Measurements from ENCODE around the gene PRKCB. TPM values are rescaled to one million over a fixed set of nuclear protein-coding genes. Genes with fewer than 3 reads are reported as not detected.
"Not testable (repeated sequence)": the region's sequence is repeated elsewhere in the genome, so short reads cannot be mapped to it uniquely, and the experiment has no call there.

The PRKCB gene
- polyA plus RNA-seq, 1 donor from 2014 or later: 27.6 TPM

DNA sequence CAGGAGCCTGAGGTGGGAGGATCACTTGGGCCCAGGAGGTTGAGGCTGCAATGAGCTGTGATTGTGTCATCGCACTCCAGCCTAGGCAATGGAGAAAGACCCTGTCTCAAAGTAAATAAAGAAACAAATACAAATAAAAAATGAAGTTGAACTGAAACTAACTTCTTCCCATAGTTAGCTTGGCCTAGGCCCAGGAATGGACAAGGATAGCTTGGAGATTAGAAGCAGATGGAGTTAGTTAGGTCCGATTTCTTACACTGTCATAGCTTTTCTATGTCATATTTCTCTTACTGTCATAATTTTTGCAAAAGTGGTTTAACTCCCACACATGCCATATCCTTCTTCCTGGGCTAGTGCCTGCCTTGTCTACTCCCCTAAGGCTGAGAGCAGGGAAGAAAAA is 265.6 kb downstream of the PRKCB start:
- Histone ChIP-seq H3K27ac (ENCODE audit: low read length) (no peak overlapping the region), H3K4me2 (ENCODE audit: low read length) (no peak overlapping the region), H3K27me3 (ENCODE audit: insufficient read depth, low read depth, low read length) (no peaks in the 10 kb centered on the region), H3K79me2 (replicated peaks; ENCODE audit: insufficient read depth, low read length) (no peaks in the 10 kb centered on the region), H2AFZ (ENCODE audit: low read depth, low read length) (no peak overlapping the region), H3F3A (ENCODE audit: insufficient read depth, low read length, poor library complexity, severe bottlenecking) (no peaks in the 10 kb centered on the region), H3K9ac (ENCODE audit: low read length) (no peak overlapping the region), H4K20me1 (ENCODE audit: insufficient read depth) (no peaks in the 10 kb centered on the region), H3K9me2 (ENCODE audit: insufficient read depth, low read length) (no peaks in the 10 kb centered on the region), H3K36me3 (ENCODE audit: insufficient read depth, low read length) (no peaks in the 10 kb centered on the region), H3K9me3 (ENCODE audit: low read length) (no peaks in the 10 kb centered on the region), H3K4me3 (ENCODE audit: low read length) (no peak overlapping the region)
- no peak for TF ChIP-seq POLR2AphosphoS5 (IDR thresholded peaks at IDR 0.05)
- no peak for TF ChIP-seq SMC3 (conservative IDR thresholded peaks at IDR 0.05; ENCODE audit: poor library complexity)

DNA sequence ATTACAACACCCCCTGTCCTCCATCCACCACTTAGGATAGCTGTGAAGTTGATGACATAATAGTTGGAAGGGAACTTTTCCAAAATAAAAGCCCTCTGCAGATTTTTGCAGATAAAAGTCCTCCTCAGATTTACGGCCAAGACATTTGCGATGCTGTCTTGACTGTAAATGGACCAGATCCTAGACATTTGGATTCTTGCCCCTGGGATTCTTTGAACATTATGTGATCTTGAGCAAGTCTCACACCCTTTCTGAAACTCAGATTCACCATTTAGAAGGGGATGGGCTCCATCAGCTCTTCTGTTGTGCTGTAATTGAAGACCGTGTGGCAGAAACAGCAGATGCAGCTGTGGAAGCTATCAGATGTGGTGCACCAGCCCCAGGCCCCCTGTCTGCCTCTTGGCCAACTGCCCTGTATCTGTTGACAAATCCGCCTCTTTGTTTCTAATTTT is 266.5 kb downstream of the PRKCB start:
- no peak for TF ChIP-seq RAD21 (conservative IDR thresholded peaks at IDR 0.05)
- TF ChIP-seq EP300 (conservative IDR thresholded peaks at IDR 0.05; ENCODE audit: poor library complexity, severe bottlenecking): no peak
- TF ChIP-seq MXI1 (conservative IDR thresholded peaks at IDR 0.05; ENCODE audit: poor library complexity, severe bottlenecking): no peak
- no peak for TF ChIP-seq EZH2 (IDR thresholded peaks at IDR 0.05; ENCODE audit: borderline replicate concordance, insufficient read depth, low read length, poor library complexity, severe bottlenecking)
- no peak for TF ChIP-seq TAF1 (IDR thresholded peaks at IDR 0.05; ENCODE audit: low read depth)
- TF ChIP-seq POLR2AphosphoS5 (IDR thresholded peaks at IDR 0.05): no peak
- TF ChIP-seq, protein P1, sequence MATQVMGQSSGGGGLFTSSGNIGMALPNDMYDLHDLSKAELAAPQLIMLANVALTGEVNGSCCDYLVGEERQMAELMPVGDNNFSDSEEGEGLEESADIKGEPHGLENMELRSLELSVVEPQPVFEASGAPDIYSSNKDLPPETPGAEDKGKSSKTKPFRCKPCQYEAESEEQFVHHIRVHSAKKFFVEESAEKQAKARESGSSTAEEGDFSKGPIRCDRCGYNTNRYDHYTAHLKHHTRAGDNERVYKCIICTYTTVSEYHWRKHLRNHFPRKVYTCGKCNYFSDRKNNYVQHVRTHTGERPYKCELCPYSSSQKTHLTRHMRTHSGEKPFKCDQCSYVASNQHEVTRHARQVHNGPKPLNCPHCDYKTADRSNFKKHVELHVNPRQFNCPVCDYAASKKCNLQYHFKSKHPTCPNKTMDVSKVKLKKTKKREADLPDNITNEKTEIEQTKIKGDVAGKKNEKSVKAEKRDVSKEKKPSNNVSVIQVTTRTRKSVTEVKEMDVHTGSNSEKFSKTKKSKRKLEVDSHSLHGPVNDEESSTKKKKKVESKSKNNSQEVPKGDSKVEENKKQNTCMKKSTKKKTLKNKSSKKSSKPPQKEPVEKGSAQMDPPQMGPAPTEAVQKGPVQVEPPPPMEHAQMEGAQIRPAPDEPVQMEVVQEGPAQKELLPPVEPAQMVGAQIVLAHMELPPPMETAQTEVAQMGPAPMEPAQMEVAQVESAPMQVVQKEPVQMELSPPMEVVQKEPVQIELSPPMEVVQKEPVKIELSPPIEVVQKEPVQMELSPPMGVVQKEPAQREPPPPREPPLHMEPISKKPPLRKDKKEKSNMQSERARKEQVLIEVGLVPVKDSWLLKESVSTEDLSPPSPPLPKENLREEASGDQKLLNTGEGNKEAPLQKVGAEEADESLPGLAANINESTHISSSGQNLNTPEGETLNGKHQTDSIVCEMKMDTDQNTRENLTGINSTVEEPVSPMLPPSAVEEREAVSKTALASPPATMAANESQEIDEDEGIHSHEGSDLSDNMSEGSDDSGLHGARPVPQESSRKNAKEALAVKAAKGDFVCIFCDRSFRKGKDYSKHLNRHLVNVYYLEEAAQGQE (IDR thresholded peaks at IDR 0.05; ENCODE audit: borderline replicate concordance): no peak
- TF ChIP-seq, protein P2, sequence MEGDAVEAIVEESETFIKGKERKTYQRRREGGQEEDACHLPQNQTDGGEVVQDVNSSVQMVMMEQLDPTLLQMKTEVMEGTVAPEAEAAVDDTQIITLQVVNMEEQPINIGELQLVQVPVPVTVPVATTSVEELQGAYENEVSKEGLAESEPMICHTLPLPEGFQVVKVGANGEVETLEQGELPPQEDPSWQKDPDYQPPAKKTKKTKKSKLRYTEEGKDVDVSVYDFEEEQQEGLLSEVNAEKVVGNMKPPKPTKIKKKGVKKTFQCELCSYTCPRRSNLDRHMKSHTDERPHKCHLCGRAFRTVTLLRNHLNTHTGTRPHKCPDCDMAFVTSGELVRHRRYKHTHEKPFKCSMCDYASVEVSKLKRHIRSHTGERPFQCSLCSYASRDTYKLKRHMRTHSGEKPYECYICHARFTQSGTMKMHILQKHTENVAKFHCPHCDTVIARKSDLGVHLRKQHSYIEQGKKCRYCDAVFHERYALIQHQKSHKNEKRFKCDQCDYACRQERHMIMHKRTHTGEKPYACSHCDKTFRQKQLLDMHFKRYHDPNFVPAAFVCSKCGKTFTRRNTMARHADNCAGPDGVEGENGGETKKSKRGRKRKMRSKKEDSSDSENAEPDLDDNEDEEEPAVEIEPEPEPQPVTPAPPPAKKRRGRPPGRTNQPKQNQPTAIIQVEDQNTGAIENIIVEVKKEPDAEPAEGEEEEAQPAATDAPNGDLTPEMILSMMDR (IDR thresholded peaks at IDR 0.05; ENCODE audit: poor library complexity, severe bottlenecking): no peak
- TF ChIP-seq SMC3 (conservative IDR thresholded peaks at IDR 0.05; ENCODE audit: poor library complexity): no peak
- Histone ChIP-seq H2AFZ (ENCODE audit: low read depth, low read length) (no peak overlapping the region), H3K36me3 (ENCODE audit: insufficient read depth, low read length) (no peaks in the 10 kb centered on the region), H4K20me1 (ENCODE audit: insufficient read depth) (no peaks in the 10 kb centered on the region), H3K9me3 (ENCODE audit: low read length) (no peaks in the 10 kb centered on the region), H3K9me2 (ENCODE audit: insufficient read depth, low read length) (no peaks in the 10 kb centered on the region), H3K79me2 (replicated peaks; ENCODE audit: insufficient read depth, low read length) (no peaks in the 10 kb centered on the region), H3K27ac (ENCODE audit: low read length) (no peak overlapping the region), H3F3A (ENCODE audit: insufficient read depth, low read length, poor library complexity, severe bottlenecking) (no peaks in the 10 kb centered on the region), H3K4me2 (ENCODE audit: low read length) (no peak overlapping the region), H3K4me3 (ENCODE audit: low read length) (no peak overlapping the region), H3K27me3 (ENCODE audit: insufficient read depth, low read depth, low read length) (no peaks in the 10 kb centered on the region), H3K9ac (ENCODE audit: low read length) (no peak overlapping the region)

DNA sequence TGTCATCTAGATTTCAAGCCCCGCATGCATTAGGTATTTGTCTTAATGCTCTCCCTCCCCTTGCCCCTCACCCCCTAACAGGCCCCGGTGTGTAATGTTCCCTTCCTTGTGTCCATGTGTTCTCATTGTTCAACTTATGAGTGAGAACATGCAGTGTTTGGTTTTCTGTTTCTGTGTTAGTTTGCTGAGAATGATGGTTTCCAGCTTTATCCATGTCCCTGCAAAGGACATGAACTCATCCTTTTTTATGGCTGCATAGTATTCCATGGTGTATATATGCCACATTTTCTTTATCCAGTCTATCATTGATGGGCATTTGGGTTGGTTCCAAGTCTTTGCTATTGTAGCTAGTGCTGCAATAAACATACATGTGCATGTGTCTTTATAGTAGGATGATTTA is 269.7 kb downstream of the PRKCB start:
- H3K36me3 ChIP-seq (ENCODE audit: insufficient read depth, low read length); H3K9me2 ChIP-seq (ENCODE audit: insufficient read depth, low read length): not testable (repeated sequence)

DNA sequence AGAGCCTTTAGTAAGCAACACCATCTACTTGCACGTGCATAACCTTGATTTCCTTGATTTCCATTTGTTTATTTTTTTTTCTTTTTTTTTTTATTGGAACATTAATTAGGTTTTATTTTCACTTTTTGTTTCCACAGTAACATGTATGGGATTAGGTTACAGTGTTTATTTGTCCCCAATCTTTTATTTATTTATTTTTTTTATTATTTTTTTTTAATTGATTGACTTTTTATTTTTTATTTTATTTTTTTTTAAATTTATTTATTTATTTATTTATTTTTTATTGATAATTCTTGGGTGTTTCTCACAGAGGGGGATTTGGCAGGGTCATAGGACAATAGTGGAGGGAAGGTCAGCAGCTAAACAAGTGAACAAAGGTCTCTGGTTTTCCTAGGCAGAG is 272.3 kb downstream of the PRKCB start:
- not testable (repeated sequence) for H4K20me1 ChIP-seq (ENCODE audit: insufficient read depth); H3K36me3 ChIP-seq (ENCODE audit: insufficient read depth, low read length); H3F3A ChIP-seq (ENCODE audit: insufficient read depth, low read length, poor library complexity, severe bottlenecking); H3K9me3 ChIP-seq (ENCODE audit: low read length); H3K27ac ChIP-seq (ENCODE audit: low read length); H2AFZ ChIP-seq (ENCODE audit: low read depth, low read length); H3K4me3 ChIP-seq (ENCODE audit: low read length); H3K9ac ChIP-seq (ENCODE audit: low read length); H3K4me2 ChIP-seq (ENCODE audit: low read length); H3K27me3 ChIP-seq (ENCODE audit: insufficient read depth, low read depth, low read length); H3K79me2 ChIP-seq (replicated peaks; ENCODE audit: insufficient read depth, low read length); H3K9me2 ChIP-seq (ENCODE audit: insufficient read depth, low read length)

More for the DNA sequence above, 269.7 kb downstream of the PRKCB start:
- not testable (repeated sequence) for H3F3A ChIP-seq (ENCODE audit: insufficient read depth, low read length, poor library complexity, severe bottlenecking); H3K27ac ChIP-seq (ENCODE audit: low read length); H3K4me3 ChIP-seq (ENCODE audit: low read length); H3K27me3 ChIP-seq (ENCODE audit: insufficient read depth, low read depth, low read length); H3K9me3 ChIP-seq (ENCODE audit: low read length); H3K4me2 ChIP-seq (ENCODE audit: low read length); H3K79me2 ChIP-seq (replicated peaks; ENCODE audit: insufficient read depth, low read length); H2AFZ ChIP-seq (ENCODE audit: low read depth, low read length); H3K9ac ChIP-seq (ENCODE audit: low read length); H4K20me1 ChIP-seq (ENCODE audit: insufficient read depth)

All from neural cell (in vitro differentiated cells).